NT2/D1 (cell line): Measurements from ENCODE around the gene SCCPDH.
"Not testable (repeated sequence)": the region's sequence is repeated elsewhere in the genome, so short reads cannot be mapped to it uniquely, and the experiment has no call there.

Experiments
- DNase-seq: peaks from one replicate; pipeline ENCODE4 v3.0.0-alpha.2; 2011; ENCODE audit warnings: low read depth, low spot score
- H3K27me3 ChIP-seq: 2 replicates; pipeline ENCODE4 v1.6.0; 2011; ENCODE audit warnings: mild to moderate bottlenecking; ENCODE audit not compliant: insufficient read length, insufficient read depth
- H3K36me3 ChIP-seq: 2 replicates; pipeline ENCODE4 v1.6.1; 2011; ENCODE audit warnings: mild to moderate bottlenecking, low read length, mixed read lengths; ENCODE audit not compliant: insufficient read depth, insufficient read length
- H3K4me1 ChIP-seq: 2 replicates; pipeline ENCODE4 v1.5.1; 2011; ENCODE audit not compliant: insufficient read depth, insufficient read length
- H3K4me3 ChIP-seq: 2 replicates; pipeline ENCODE4 v1.5.1; 2011; ENCODE audit warnings: low read depth; ENCODE audit not compliant: insufficient read length
- H3K9ac ChIP-seq: 2 replicates; pipeline ENCODE4 v1.6.0; 2011; ENCODE audit warnings: low read depth; ENCODE audit not compliant: insufficient read length
- H3K9me3 ChIP-seq: 2 replicates; pipeline ENCODE4 v1.5.1; 2011; ENCODE audit warnings: mild to moderate bottlenecking, low read length; ENCODE audit not compliant: insufficient read depth
- SUZ12 ChIP-seq: IDR thresholded peaks from 2 replicates; pipeline ENCODE4 v1.6.1; 2011; ENCODE audit not compliant: insufficient read length, insufficient read depth; ENCODE audit errors: extremely low read depth
- YY1 ChIP-seq: IDR thresholded peaks from 2 replicates; pipeline ENCODE4 v1.6.1; 2011; ENCODE audit not compliant: insufficient read length, insufficient read depth
- ZNF274 ChIP-seq: IDR thresholded peaks from 2 replicates; pipeline ENCODE4 v1.6.1; 2011; ENCODE audit warnings: mild to moderate bottlenecking, low read depth, low read length

The SCCPDH gene

GRCh38 chr1:246709835-246710234 lies 14.4 kb upstream of the SCCPDH start:
- TF ChIP-seq ZNF274 (no peak), YY1 (no peak), SUZ12 (no peak)
- Histone ChIP-seq H3K36me3 (no peaks in the 10 kb centered on the region), H3K9ac (no peak overlapping the region), H3K4me1 (no peaks in the 10 kb centered on the region), H3K4me3 (no peak overlapping the region), H3K27me3 (peaks cover 5% of the 10 kb centered on the region), H3K9me3 (peaks cover 16% of the 10 kb centered on the region; the same call in 1 of the 2 replicates)
- DNase-seq = no peak

DNA sequence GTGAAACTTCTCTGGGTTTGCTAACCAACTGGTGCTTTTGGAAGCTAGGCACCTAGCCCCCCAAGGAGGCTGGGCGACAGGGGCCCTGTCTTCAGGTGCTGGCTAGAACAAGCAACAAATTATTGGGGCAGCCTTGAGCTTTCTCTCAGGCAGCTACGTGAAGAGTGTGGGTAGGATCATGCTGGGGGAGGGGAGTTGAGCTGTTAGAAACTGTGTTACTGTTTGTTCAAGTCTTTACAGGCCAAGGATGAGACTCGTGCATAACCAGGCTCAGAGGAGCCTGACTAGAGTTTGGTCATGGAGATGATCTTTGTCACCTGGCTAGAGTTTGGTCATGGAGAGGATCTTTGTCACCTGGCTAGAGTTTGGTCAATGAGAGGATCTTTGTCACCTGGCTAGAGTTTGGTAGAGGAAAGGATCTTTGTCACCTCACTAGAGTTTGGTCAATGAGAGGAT lies 12.6 kb upstream of the SCCPDH start:
- H3K36me3 ChIP-seq = no peaks in the 10 kb centered on the region
- H3K4me3 ChIP-seq = no peak overlapping the region
- H3K9me3 ChIP-seq = peaks cover 16% of the 10 kb centered on the region; the same call in 1 of the 2 replicates
- H3K27me3 ChIP-seq = peaks cover 5% of the 10 kb centered on the region
- no peak for TF ChIP-seq SUZ12
- no peak overlapping the region for H3K9ac ChIP-seq
- H3K4me1 ChIP-seq = no peaks in the 10 kb centered on the region
- no peak for DNase-seq

DNA sequence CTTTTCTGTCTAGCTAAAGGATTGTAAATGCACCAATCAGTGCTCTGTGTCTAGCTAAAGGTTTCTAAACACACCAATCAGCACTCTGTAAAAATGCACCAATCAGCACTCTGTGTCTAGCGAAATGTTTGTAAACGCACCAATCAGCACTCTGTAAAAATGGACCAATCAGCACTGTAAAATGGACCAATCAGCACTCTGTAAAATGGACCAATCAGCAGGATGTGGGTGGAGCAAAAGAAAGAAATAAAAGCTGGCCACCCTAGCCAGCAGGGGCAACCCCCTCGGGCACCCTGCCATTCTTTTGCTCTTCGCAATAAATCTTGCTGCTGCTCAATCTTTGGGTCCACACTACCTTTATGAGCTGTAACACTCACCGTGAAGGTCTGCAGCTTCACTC lies 11.8 kb upstream of the SCCPDH start:
- peaks cover 16% of the 10 kb centered on the region; the same call in 1 of the 2 replicates for H3K9me3 ChIP-seq
- not testable (repeated sequence) for H3K4me1 ChIP-seq, DNase-seq, H3K36me3 ChIP-seq, H3K9ac ChIP-seq, H3K27me3 ChIP-seq, H3K4me3 ChIP-seq

DNA sequence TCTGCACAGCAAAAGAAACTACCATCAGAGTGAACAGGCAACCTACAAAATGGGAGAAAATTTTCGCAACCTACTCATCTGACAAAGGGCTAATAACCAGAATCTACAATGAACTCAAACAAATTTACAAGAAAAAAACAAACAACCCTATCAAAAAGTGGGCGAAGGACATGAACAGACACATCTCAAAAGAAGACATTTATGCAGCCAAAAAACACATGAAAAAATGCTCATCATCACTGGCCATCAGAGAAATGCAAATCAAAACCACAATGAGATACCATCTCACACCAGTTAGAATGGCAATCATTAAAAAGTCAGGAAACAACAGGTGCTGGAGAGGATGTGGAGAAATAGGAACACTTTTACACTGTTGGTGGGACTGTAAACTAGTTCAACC lies 4.8 kb upstream of the SCCPDH start:
- H3K9ac ChIP-seq, DNase-seq, H3K4me1 ChIP-seq, H3K9me3 ChIP-seq, H3K36me3 ChIP-seq, H3K4me3 ChIP-seq: not testable (repeated sequence)
- H3K27me3 ChIP-seq = peaks cover 18% of the 10 kb centered on the region

DNA sequence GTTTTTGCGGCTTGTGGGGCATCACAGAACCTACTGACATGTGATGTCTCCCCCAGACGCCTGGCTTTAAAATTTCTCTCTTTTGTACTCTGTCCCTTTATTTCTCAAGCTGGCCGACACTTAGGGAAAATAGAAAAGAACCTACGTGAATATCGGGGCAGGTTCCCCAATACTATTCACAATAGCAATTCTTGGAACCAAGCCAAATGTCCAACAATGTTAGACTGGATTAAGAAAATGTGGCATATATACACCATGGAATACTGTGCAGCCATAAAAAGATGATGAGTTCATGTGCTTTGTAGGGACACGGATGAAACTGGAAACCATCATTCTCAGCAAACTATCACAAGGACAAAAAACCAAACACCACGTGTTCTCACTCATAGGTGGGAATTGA lies 3.4 kb upstream of the SCCPDH start:
- DNase-seq, H3K4me3 ChIP-seq, H3K36me3 ChIP-seq: not testable (repeated sequence)

GRCh38 chr1:246722720-246723119 lies 1.5 kb upstream of the SCCPDH start:
- no peak for DNase-seq
- Histone ChIP-seq H3K4me1 (no peaks in the 10 kb centered on the region), H3K9ac (no peak overlapping the region), H3K4me3 (no peak overlapping the region), H3K36me3 (peaks cover 10% of the 10 kb centered on the region), H3K27me3 (peaks cover 36% of the 10 kb centered on the region), H3K9me3 (no peaks in the 10 kb centered on the region)
- TF ChIP-seq YY1 (no peak), SUZ12 (no peak), ZNF274 (no peak)

More for the DNA sequence above, 3.4 kb upstream of the SCCPDH start:
- not testable (repeated sequence) for H3K9ac ChIP-seq, H3K9me3 ChIP-seq, H3K4me1 ChIP-seq
- H3K27me3 ChIP-seq = peaks cover 33% of the 10 kb centered on the region

GRCh38 chr1:246724731-246725095 lies 504 bp downstream of the SCCPDH start:
- H3K36me3 ChIP-seq = peaks cover 16% of the 10 kb centered on the region

DNA sequence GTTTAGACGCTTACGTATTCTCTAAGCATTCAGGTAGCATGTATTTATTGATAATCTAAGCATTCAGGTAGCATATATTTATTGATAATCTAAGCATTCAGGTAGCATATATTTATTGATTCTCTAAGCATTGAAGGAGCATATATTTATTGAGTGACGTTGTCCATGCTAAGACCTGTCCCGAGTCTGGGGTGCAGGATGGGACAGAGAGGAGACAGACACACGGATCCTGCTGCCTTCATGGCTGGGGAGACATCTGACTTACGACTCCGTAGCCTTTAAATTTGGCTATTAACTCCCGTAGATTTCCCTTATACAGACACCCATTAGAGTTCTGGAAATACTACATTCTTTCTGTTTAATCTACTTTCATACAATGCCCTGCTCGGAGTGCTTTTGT lies 982 bp downstream of the SCCPDH start:
- Histone ChIP-seq H3K9me3 (peaks cover 22% of the 10 kb centered on the region), H3K27me3 (peaks cover 36% of the 10 kb centered on the region), H3K9ac (no peak overlapping the region), H3K4me3 (peak overlapping the region; percentile 79), H3K4me1 (no peaks in the 10 kb centered on the region), H3K36me3 (peaks cover 18% of the 10 kb centered on the region)
- no peak for TF ChIP-seq SUZ12
- TF ChIP-seq ZNF274 = no peak
- TF ChIP-seq YY1 = no peak
- DNase-seq = no peak

More at GRCh38 chr1:246724731-246725095, 504 bp downstream of the SCCPDH start:
- Histone ChIP-seq H3K4me1 (no peaks in the 10 kb centered on the region), H3K27me3 (peaks cover 36% of the 10 kb centered on the region), H3K9me3 (peaks cover 17% of the 10 kb centered on the region), H3K4me3 (peak overlapping the region; percentile 79), H3K9ac (peak overlapping the region; percentile 90)
- DNase-seq = peak; percentile 13
- TF ChIP-seq YY1 (no peak), SUZ12 (no peak), ZNF274 (no peak)
